ENCODE data around the gene PIMREG.
"Not testable (repeated sequence)": the region's sequence is repeated elsewhere in the genome, so short reads cannot be mapped to it uniquely, and the experiment has no call there.

The PIMREG gene

DNA sequence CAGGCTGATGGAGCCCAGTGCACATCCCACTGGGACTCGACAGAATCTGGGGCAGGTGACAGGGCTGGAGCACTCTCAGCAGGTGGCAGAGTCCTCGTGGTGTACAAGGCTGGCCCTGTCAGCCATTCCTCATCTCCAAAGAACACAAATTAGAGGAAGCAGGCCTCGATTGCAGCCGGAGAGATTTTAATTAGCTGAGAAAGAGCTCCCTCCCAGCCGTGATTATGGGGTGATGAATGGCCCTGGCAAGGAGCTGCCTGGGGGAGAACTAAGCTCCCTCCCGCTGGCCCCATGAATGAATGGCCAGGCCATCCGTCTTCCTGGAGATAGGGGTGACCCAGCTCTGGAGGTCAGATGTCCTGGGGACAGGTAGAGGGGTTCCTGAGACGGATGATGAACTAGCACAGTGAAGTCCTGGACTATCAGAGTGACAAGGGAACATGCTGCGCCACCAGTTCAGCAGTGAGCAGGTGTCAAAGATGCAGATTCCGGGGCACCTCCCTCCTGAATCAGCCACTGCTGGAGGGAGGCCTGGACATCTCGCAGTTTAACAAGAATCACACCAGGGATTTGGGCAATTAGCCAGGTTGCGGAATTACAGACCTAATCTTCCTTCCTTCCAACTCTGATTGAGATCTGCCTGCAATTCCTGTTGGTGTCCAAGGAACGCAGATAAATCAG lies 35.5 kb downstream of the PIMREG start:
- no peak for FAIRE-seq

DNA sequence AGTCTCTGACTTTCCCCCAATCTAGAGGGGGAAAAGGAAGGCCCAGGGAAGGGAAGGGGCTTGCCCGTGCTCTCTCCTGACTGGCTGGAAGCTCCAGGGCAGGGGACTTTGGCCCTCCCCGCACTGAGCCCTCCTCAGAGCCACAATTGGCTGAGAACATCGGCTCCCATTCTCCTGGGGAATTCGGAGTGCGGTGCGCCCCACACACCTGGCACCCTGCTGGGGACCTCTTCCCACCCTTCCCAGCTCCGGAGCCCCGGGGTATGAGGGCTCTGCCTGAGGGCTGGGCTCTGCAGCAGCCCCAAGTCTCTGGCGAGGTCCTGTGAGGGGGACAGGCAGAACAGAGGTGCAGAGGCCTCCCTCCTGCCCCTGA lies 36.0 kb downstream of the PIMREG start:
- no peak for FAIRE-seq

DNA sequence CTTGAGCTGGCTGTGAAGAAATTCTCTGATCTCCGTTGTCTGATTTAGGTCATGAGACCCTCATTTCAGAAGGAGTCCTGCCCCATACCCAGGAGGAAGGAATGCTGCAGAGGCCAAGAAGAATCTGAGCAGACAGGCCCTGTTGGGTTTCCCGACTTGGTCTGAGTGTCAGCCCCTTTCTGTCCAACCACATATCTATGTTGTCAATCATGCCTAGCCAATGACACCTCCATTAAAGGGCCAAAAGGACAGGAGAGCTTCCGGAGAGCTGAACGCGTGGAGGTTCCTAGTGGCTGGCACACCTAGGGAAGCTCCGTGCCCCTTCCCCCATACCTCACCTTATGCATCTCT lies 37.8 kb downstream of the PIMREG start:
- FAIRE-seq: no peak

DNA sequence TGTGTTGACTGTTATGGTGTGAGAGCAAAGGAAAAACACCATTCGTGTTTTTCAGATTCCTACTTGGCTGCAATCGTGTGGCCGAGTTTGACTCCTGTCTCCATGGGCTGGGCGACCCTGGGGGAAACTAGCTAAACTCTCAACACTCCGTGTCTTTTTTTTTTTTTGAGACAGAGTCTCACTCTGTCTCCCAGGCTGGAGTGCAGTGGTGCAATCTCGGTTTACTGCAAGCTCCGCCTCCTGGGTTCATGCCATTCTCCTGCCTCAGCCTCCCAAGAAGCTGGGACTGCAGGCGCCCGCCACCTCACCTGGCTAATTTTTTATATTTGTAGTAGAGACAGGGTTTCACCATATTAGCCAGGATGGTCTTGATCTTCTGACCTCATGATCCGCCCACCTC lies 38.5 kb downstream of the PIMREG start:
- FAIRE-seq: not testable (repeated sequence)

DNA sequence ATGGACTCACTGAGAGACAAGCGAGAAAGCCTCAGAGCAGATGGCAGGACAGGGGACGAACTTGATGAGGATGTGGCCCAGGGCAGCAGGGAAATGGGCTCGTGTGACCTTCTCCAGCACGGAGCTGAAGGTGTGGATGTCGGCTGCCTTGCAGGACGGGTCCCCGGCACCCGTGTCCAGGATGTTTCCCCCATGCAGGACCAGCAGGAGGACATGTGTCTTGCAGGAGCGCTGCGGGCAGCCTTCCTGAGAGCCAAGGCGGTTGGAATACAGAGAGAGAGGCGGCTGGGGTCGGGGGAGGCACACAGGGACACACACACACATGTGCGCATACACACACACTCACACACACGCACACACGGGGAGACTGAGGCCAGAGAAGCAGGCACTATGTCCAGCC lies 39.3 kb downstream of the PIMREG start:
- FAIRE-seq: no peak

DNA sequence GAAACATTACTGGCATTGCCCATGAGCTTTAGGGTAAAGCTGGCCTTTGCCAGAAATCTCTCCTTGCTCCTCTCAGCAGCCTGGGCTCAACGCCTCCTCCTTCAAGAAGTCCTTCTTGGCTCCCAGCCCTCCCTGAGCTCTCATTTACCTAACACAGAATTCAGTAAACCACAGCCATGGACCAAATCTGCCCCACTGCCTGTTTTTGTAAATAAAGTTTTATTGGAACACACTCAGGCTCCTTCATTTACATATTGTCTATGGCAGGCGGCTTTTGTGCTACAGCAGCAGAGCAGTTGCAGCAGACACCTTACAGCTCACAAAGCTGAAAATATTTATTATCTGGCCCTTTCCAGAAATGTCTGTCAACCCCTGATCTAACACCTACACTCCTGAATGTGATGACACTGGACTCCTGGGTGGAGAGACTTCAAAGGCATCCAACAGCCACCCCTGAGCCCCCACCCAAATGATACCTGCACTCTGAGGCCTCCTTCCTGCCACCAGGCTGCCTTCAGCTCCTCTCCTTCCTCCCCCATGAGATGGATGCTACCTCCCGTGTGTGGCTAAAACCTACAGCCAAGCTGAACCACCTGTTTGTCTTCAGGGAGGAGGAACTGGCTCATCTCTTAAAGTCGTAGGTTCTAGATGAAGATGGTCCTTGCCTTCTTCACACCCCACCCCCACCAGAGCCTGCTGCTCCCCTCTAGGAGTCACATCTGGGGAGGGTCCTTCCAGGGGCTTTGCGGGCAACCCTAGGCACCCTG lies 41.6 kb downstream of the PIMREG start:
- no peak for FAIRE-seq

DNA sequence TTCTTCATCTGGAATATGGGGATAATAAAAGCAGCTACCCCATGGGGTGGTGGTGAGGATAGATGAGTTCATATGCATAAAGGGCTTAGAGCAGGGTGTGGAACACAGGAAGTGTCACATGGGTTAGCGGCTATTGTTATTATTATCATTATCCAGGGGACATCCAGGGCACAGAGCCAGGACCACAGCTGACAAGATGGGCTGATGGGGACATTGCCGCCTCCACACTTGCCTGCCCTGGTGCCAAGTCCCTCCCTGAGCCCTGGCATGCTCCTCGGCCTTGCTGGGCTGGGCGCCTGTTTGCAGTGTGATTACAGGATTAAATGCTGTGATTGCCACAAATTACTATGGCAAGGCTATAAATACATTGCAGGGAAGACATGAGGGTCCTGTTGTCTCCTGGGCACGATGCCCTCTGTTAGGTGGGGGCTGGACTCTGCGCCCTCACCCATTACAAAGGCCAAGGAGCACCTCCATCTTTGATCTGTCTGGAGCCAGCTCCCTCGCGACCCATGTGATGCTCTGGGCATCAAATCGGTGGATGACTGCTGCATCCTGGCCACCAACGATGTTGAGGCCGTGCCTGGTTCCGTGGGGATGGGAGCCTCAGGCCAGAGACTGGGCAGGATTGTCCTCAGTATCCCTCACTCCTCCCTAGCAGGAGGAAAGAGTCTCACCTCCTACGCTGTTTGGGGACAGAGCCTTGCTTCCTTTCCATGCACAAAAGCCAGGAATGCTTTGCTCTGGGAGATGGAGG lies 43.2 kb downstream of the PIMREG start:
- no peak for FAIRE-seq

DNA sequence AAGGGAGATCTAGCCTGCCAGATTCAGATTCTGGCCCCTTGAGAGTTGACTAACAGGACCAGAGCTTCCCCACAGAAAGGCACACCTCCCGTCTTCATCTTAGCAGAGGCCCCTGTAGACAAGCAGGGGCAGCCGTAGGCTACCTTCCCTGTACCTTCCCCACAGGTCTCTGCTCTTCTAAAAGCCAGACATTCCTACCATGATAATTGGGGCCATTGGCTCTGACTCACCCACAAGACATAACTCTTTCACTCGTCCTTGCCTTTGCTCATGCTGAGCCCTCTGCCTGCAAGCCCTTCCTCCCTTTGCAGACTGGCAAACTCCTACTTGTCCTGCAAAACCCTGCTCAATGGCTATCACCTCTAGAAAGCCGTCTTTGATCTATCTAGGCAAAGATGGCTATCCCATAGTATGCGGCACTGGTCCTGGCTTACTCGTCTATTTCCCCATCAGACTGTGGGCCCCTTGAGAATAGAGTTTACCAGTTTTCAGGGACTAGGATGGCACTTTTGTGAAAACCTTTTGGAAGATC lies 43.8 kb downstream of the PIMREG start:
- no peak for FAIRE-seq

DNA sequence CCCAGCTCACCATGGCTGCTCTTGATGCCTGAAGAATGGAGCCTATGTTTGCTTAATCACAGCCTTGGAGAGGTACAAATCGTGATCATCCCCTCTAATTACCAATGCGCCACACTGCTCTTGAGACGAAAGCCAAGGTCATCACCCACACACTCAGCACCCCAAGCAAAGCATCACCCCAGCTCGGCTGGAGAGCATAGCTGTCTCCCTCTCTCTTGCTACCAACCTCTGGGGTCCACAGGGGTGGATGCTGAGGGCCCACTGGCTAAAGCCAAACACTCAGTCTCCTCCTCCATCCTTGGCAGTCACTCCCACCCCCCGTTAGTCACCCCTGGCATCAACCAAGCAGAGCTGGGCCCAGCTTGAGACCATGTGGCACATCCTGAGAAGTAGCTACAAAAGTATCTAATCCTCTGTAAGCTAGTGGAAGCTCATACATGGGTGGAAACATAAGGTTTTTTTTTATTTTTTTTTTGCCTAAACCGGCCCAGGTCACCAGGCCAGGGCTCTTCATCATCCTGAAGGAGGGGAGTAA lies 44.8 kb downstream of the PIMREG start:
- FAIRE-seq: no peak

DNA sequence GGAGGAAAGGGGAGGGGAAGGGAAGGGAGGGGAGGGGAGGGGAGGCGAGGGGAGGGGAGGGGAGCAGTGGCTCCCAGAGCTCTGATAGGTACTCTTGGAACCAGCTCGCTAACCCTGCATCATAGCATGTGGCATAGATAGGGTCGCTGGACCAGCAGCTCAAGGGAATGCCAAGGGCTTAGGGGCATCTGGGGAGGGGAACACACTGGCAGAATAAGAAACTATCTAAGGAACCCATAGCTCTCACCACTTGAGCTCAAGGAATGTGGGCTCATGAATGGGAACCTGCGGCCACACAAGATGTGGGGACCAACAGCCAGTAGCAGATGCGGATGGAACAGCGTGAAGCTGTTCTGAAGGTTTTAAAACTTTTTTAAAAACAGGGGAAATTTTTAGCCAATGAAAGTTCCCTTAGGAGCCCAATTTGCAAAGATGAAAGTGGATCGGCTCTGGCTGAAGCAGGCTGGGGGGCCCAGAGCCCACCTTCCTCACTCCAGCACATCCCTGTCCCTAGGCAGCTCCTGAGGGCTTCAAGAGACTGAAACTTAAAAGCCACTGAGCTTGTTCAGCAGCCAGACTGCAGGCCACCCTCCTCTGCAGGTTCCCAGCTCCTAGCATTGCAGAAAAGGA lies 46.9 kb downstream of the PIMREG start:
- FAIRE-seq: no peak

DNA sequence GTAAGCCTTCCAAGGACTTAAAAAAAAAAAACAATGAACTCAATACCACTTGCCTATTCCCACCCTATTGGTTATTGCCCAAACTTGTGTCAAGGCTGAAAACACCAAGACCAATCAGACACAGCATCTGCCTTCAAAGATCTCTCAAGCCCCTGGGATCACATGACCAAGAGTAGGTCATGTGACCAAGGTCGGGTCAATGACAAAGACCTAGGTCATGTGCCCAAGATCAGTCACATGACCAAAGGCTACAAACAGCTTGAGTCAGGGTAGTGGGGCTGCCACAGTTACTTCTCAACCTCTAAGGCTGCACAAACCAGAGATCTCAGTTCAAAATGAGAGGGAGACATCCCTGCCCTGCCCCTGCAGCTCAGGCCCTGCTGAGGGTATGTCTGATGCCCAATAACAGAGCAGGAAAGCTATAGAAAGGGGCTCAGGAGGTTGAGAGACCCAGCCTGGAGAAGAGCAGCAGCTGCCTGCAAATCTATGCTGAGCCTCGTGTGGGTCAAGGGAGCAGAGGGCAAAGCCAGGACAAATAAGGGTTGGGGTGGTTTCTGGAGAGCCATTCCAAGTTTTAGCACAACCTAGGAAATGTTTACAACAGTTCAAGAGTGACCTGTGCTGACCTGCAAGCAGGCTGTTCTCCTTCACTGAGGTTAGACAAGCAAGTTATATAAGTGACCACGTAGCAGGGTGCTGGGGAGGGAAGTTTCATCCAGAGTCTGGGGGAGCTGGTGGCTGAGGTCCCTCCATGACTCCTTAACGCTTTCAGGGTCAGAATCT lies 48.8 kb downstream of the PIMREG start:
- FAIRE-seq: no peak

DNA sequence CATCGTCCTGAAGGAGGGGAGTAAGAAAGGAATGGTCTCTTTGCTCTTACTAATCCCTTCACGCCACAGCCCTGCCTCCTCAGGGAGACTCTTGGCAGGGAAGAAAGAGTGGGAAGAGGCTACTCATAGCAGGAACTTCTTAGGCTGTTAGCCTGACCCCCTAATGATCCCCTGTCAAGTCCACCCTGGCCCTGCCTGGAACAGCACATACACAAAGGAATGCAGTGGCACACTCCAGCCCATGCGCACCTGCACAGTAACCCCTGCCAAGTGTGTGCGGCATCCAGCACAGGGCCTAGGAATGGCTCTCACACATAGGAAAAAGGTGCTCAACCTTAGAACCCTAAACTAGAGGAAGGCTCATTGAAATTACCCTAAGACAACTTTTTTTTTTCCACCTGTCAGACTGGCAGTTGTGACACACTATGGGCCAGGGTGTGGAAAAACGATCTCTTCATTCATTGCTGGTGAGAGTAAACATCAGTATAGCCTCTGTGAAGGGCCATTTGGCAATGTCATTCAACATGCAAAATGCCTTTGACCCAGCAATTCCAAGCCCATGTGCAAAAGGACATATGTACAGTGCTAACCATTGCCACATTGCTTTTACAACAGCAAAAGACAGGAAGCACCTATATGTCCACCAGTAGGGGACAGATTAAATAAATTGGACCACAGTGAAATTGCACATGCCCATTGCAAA lies 50.1 kb downstream of the PIMREG start:
- no peak for FAIRE-seq

DNA sequence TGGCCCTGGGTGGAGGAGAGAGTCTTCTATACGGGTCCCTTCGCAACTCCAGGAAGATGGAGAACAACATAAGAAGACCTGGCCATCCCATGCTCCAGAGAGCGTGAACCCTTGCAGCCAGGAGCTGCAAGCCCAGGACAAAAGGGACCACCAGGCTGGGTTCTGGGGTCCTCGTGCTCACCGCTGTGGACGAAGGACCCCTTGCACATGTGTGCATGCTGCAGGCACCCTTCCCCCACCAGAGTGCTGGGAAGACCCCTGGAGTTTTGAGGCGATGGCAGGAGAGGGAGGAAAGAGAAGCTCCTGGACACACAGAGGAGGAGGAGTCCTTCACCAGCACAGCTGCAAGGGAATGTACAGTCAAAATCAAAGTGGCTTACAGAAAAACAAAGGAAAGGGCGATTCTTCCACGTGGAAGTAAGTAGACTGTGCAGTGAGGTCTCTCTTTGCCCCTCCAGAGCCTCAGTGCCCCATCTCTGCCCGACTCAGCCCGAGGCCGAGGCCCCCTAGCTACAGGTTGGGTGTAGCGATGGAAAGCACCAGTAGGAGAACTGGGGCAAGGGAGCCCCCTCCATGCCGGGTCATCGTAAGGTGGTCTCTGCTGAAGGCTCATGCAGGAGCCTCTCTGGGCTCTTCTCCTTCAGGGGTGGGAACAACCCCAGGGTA lies 51.3 kb downstream of the PIMREG start:
- no peak for FAIRE-seq

DNA sequence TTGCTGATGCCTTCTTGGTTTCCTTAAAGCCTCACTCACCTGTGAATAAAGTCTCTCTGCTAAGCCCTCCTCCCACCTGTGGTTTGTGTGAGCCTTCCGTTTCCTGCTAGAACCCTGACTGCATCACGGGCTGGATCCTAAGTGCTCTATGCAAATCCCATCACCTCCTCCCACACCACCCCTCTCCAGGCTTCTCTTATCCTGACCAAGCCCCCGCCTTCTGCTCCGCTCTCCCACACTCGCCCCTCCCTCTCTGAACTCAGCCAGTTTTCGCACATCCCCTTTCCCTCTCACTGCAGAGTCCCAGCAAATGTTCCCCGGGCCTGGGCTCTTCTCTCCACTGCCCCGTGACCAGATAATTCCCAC lies 51.8 kb downstream of the PIMREG start:
- FAIRE-seq: no peak

DNA sequence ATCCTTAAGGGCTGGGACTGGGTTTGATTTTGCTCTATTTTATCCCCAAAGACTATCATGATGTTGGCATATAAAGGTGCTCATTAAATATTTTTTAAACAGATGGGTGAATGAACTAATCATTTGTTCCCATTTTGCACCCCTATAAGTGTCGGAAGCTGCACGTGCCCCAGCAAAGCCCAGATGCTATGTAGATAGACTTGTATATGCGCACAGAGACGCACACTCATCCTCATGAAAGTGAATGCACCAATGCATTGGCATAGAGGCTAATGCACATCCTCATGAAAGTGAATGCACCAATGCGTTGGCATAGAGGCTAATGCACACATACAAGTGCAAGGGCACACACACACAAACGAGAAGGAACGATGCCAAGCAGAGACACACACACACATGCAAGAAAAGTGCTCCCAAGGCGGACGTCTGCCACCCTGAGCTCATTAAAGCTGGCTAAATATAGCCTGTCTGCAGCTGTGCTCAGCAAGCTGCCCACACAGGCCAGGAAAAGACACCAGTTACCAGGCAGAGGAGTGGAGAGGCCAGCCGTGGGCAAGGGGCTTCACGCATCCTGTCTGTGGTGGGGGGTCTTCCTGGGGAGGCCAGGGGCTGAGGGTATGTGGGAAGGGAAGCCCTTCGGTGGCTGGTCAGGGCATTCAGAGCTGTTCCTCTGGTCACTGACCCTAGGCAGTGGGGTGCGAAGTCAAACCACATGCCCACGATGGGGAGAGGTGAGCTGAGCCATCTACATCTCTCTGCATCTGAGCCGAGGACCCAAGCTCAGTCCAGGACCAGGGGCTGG lies 52.6 kb downstream of the PIMREG start:
- no peak for FAIRE-seq

DNA sequence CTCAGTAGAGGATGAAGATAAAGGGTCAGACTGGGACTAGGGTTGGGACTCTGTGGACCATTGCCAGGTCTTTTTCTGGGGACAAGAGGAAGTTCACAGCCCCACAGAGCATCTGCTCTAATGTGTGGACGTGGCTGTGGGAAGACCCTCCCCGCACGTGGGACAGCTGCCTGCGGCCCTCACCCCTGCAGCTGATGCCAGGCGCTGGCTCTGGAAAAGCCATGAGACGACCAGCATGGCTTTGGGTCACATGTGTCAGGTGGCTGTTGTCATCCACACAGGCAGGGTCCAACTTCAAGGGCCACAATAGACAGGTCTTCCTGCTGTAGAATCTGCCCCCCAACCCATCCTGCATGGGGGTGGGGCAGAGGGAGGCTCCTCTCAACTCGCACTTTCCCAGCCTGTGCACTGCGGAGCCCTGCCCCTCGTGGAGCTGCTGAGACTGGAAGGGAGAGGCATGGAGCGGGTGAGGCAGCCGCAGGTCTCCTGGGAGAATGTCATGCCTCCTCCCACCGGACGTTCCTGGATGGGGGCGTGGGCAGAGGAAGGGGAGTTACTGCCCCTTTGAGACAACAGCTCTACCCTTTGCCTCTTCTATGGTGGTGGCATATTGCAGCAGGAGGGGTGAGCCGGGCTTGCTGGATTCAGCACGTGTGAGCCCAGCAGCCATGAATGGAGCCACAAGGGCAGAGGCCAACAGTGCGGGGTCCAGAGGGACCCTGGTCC lies 53.4 kb downstream of the PIMREG start:
- FAIRE-seq: no peak

DNA sequence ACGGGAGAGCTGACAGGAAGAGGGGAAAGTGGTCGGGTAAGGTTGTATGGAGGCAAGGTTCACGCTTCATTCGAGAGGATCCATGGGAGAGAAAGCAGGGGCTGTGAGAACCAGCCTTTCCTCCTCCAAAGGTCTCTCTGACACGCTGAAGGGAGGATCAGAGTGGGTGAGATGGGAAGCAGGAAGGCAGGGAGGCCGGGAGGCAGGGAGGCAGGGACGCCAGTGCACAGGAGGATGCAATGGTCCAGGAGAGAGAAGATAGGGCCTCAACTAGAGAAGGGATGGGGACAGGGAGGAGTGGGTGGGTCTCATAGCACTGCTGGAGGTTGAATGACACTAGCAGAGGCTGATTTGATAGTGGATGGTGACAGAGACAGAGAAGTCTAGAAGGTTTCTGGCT lies 54.1 kb downstream of the PIMREG start:
- no peak for FAIRE-seq

DNA sequence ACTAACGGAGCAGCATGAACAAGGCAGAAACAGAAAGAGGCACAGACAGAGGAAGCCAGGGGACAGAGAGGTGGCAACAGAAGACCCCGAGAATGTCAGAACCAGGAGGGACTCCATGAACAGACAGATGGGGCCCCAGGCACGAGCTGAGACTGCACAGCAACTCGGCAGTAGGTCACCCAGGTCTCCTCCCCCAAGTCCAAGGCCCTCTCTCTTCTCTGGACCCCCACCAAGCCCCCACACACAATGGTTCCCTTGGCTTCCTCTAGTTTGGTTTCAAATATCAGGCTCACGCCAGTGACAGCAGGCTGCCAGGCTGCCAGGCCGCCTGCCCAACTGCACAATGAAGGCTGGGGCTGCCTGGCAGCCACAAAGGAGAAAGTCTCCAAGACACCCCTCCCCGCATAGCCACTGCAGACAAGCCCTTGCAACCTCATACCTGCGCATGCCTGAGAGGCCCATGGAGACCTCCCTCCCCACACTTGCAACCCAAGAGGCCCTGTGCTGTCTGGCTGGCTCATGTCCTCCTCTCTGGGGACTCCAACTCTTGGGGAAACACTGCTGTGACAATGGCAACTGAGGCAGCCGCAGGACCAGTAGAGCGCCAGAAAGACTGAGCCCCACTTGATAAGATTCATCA lies 54.8 kb downstream of the PIMREG start:
- FAIRE-seq: no peak

Measured in islet of Langerhans (tissue), 1 donor.